Nephron progenitor cell (in vitro differentiated cells): ENCODE data around the gene NEUROD4.

ENCODE experiments used
- DNase-seq: peaks from one replicate; pipeline ENCODE4 v3.0.0; 2021
- H3K27ac Mint-ChIP-seq: 2 replicates; pipeline ENCODE4 v1.8.0; 2021; ENCODE audit warnings: mild to moderate bottlenecking, moderate library complexity, mixed read lengths
- H3K27me3 Mint-ChIP-seq: 2 replicates; pipeline ENCODE4 v1.8.0; 2021; ENCODE audit warnings: mild to moderate bottlenecking, low read depth, mixed read lengths; ENCODE audit not compliant: poor library complexity
- H3K36me3 Mint-ChIP-seq: 2 replicates; pipeline ENCODE4 v1.8.0; 2021; ENCODE audit warnings: low read depth, mixed read lengths
- H3K4me1 Mint-ChIP-seq: 2 replicates; pipeline ENCODE4 v1.8.0; 2021; ENCODE audit warnings: mixed read lengths
- H3K4me3 Mint-ChIP-seq: 2 replicates; pipeline ENCODE4 v1.8.0; 2021; ENCODE audit warnings: mild to moderate bottlenecking, moderate library complexity, mixed read lengths
- H3K9me3 Mint-ChIP-seq: 2 replicates; pipeline ENCODE4 v1.8.0; 2021; ENCODE audit warnings: mild to moderate bottlenecking, moderate library complexity, mixed read lengths
- CTCF ChIP-seq: fragments of 200-600 bp; sonication (generic); IDR thresholded peaks from 2 replicates; pipeline ENCODE4 v1.5.0; 2021; ENCODE audit warnings: antibody characterized with exemption

The NEUROD4 gene

GRCh38 chr12:54987611-54988231, 32.1 kb upstream of the NEUROD4 start:
- Mint-ChIP-seq H3K27me3 (peaks cover 14% of the 10 kb centered on the region), H3K4me3 (no peak overlapping the region), H3K27ac (no peak overlapping the region), H3K9me3 (no peaks in the 10 kb centered on the region), H3K36me3 (no peaks in the 10 kb centered on the region), H3K4me1 (no peaks in the 10 kb centered on the region)
- DNase-seq: no peak
- TF ChIP-seq CTCF: no peak

GRCh38 chr12:54988402-54989054, 31.2 kb upstream of the NEUROD4 start:
- no peaks in the 10 kb centered on the region for H3K36me3 Mint-ChIP-seq
- H3K4me1 Mint-ChIP-seq: no peaks in the 10 kb centered on the region
- H3K4me3 Mint-ChIP-seq: no peak overlapping the region
- H3K27ac Mint-ChIP-seq: no peak overlapping the region
- peaks cover 14% of the 10 kb centered on the region for H3K27me3 Mint-ChIP-seq
- TF ChIP-seq CTCF: no peak
- H3K9me3 Mint-ChIP-seq: no peaks in the 10 kb centered on the region
- DNase-seq: no peak

GRCh38 chr12:54989829-54990228, 29.9 kb upstream of the NEUROD4 start:
- no peak for DNase-seq
- Mint-ChIP-seq H3K4me1 (no peaks in the 10 kb centered on the region), H3K27ac (no peak overlapping the region), H3K27me3 (peaks cover 7% of the 10 kb centered on the region), H3K36me3 (no peaks in the 10 kb centered on the region), H3K4me3 (no peak overlapping the region), H3K9me3 (no peaks in the 10 kb centered on the region)
- no peak for TF ChIP-seq CTCF

- H3K4me1 Mint-ChIP-seq: peaks cover under 1% of the 10 kb centered on the region
- TF ChIP-seq CTCF: no peak
- no peak for DNase-seq
Measured at GRCh38 chr12:54991161-54991990, 28.4 kb upstream of the NEUROD4 start.

GRCh38 chr12:54991991-54992375, 27.8 kb upstream of the NEUROD4 start:
- no peak for TF ChIP-seq CTCF
- DNase-seq: no peak
- H3K27me3 Mint-ChIP-seq: peaks cover 10% of the 10 kb centered on the region
- H3K4me3 Mint-ChIP-seq: no peak overlapping the region
- H3K27ac Mint-ChIP-seq: no peak overlapping the region
- H3K4me1 Mint-ChIP-seq: peaks cover 6% of the 10 kb centered on the region
- no peaks in the 10 kb centered on the region for H3K36me3 Mint-ChIP-seq
- H3K9me3 Mint-ChIP-seq: no peaks in the 10 kb centered on the region

More at GRCh38 chr12:54991161-54991990, 28.4 kb upstream of the NEUROD4 start:
- no peak overlapping the region for H3K27ac Mint-ChIP-seq
- H3K27me3 Mint-ChIP-seq: peaks cover 10% of the 10 kb centered on the region
- no peak overlapping the region for H3K4me3 Mint-ChIP-seq
- no peaks in the 10 kb centered on the region for H3K36me3 Mint-ChIP-seq
- no peaks in the 10 kb centered on the region for H3K9me3 Mint-ChIP-seq
